ENCODE measurements around the gene MAS1L. TPM values are rescaled to one million over a fixed set of nuclear protein-coding genes. Genes with fewer than 3 reads are reported as not detected.
A peak's percentile ranks its signal among the peaks of the same experiment; 100 is the strongest.

Gene MAS1L
- total and polyA plus RNA-seq, 4 donors, result not detected

DNA sequence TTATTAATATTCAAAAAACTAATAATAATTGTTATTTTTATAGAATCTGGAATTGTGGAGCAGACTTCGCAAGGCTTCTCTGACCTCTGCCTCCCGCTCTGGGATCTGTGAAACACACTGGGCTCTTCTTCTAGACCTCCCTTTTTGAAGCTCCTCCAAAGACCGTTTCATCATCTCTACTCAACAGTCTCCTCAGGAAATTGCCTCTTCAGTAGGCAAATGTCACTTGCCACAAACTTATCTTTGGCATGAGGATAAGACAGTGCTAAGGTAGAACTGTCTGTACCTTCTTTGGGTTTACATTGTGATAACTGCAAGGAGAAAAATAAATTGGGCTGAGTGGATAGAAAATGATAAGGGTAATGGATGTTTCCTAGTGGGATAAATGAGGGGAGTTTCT lies 2.3 kb upstream of the MAS1L start:
- no peak overlapping the region for H3K4me3 ChIP-seq (ENCODE audit: low read depth in 1 of 3, low read length in 3 of 3)
- 85% methylated on average over 3 of the region's 3 CpGs for WGBS
- H3K36me3 ChIP-seq (ENCODE audit: control insufficient read depth in 4 of 4, insufficient read depth in 3 of 4, low read depth in 1 of 4, low read length in 3 of 4), result no peaks in the 10 kb centered on the region
- TF ChIP-seq SP1 (IDR thresholded peaks at IDR 0.05), result no peak
- TF ChIP-seq, protein P1, sequence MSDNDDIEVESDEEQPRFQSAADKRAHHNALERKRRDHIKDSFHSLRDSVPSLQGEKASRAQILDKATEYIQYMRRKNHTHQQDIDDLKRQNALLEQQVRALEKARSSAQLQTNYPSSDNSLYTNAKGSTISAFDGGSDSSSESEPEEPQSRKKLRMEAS (IDR thresholded peaks at IDR 0.05), result no peak
- TF ChIP-seq FOXA1 (IDR thresholded peaks at IDR 0.05), result no peak
- TF ChIP-seq RXRA (IDR thresholded peaks at IDR 0.05), result no peak
- TF ChIP-seq, protein P2, sequence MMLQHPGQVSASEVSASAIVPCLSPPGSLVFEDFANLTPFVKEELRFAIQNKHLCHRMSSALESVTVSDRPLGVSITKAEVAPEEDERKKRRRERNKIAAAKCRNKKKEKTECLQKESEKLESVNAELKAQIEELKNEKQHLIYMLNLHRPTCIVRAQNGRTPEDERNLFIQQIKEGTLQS (IDR thresholded peaks at IDR 0.05), result no peak
- TF ChIP-seq, protein P3, sequence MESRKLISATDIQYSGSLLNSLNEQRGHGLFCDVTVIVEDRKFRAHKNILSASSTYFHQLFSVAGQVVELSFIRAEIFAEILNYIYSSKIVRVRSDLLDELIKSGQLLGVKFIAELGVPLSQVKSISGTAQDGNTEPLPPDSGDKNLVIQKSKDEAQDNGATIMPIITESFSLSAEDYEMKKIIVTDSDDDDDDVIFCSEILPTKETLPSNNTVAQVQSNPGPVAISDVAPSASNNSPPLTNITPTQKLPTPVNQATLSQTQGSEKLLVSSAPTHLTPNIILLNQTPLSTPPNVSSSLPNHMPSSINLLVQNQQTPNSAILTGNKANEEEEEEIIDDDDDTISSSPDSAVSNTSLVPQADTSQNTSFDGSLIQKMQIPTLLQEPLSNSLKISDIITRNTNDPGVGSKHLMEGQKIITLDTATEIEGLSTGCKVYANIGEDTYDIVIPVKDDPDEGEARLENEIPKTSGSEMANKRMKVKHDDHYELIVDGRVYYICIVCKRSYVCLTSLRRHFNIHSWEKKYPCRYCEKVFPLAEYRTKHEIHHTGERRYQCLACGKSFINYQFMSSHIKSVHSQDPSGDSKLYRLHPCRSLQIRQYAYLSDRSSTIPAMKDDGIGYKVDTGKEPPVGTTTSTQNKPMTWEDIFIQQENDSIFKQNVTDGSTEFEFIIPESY (IDR thresholded peaks at IDR 0.05), result no peak
- no peak for TF ChIP-seq YY1 (IDR thresholded peaks at IDR 0.05)
- H3K27me3 ChIP-seq (ENCODE audit: control insufficient read depth in 4 of 4, insufficient read depth in 4 of 4, low read length in 3 of 4), result no peaks in the 10 kb centered on the region
- DNase-seq (ENCODE audit: low spot score), result peak; percentile 8
- H3K9me3 ChIP-seq (ENCODE audit: control insufficient read depth in 4 of 4, low read length in 3 of 4), result no peaks in the 10 kb centered on the region
- H3K4me1 ChIP-seq (ENCODE audit: control insufficient read depth in 4 of 4, insufficient read depth in 4 of 4, low read length in 3 of 4), result no peaks in the 10 kb centered on the region
- H3K27ac ChIP-seq (ENCODE audit: low read depth in 1 of 2, low read length in 2 of 2), result no peak overlapping the region
- no peak overlapping the region for H3K9ac ChIP-seq (ENCODE audit: low read depth in 1 of 2, low read length in 2 of 2)

DNA sequence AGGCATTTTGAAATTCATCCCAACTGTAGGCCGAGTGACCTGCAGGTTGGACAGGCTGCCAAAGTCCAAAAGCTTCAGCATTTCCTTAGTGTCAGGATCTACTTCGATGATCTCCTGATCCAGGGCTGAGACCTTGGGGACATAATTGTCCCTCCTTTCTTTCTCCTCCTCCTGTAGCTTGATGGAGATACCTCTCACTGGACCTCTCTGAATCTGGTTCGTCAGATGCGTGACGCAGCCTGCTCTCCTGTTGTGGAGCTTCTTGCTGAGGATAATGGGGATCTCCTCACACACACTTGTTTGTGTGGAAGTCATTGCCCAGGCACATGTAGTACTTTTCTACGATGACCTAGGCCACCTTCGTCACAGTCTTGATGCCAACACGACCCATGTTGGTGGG lies 1.5 kb upstream of the MAS1L start:
- no peak overlapping the region for H3K4me3 ChIP-seq (ENCODE audit: low read depth in 1 of 3, low read length in 3 of 3)
- DNase-seq (ENCODE audit: low spot score), result peak; percentile 19
- WGBS, result 83% methylated on average over 8 of the region's 8 CpGs
- no peak overlapping the region for H3K9ac ChIP-seq (ENCODE audit: low read depth in 1 of 2, low read length in 2 of 2)
- no peaks in the 10 kb centered on the region for H3K9me3 ChIP-seq (ENCODE audit: control insufficient read depth in 4 of 4, low read length in 3 of 4)
- no peaks in the 10 kb centered on the region for H3K4me1 ChIP-seq (ENCODE audit: control insufficient read depth in 4 of 4, insufficient read depth in 4 of 4, low read length in 3 of 4)
- no peaks in the 10 kb centered on the region for H3K36me3 ChIP-seq (ENCODE audit: control insufficient read depth in 4 of 4, insufficient read depth in 3 of 4, low read depth in 1 of 4, low read length in 3 of 4)
- H3K27ac ChIP-seq (ENCODE audit: low read depth in 1 of 2, low read length in 2 of 2), result no peak overlapping the region
- H3K27me3 ChIP-seq (ENCODE audit: control insufficient read depth in 4 of 4, insufficient read depth in 4 of 4, low read length in 3 of 4), result no peaks in the 10 kb centered on the region
- TF ChIP-seq, protein P2 (IDR thresholded peaks at IDR 0.05), result no peak
- peak; percentile 45 to 55 for TF ChIP-seq HNF4A (conservative IDR thresholded peaks at IDR 0.05)

DNA sequence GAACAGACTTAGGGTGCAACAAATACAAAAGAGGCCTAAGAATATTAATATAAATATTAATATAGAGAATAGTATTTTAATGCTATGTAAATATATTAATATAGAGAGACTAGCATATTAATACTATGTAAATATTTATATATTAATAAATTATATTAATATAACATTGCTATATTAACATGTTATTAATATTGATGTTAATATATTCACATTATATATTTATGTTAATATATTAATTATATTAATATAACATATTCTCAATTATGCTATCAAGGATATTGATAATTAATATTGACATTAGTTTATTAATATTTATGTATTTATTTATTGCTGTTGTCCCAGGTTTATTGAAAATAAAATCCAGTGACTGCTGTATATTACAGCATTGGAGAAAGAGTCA lies 1.1 kb upstream of the MAS1L start:
- Histone ChIP-seq H3K36me3 (ENCODE audit: control insufficient read depth in 4 of 4, insufficient read depth in 3 of 4, low read depth in 1 of 4, low read length in 3 of 4) (no peaks in the 10 kb centered on the region), H3K4me3 (ENCODE audit: low read depth in 1 of 3, low read length in 3 of 3) (no peak overlapping the region), H3K9me3 (ENCODE audit: control insufficient read depth in 4 of 4, low read length in 3 of 4) (no peaks in the 10 kb centered on the region)
- TF ChIP-seq, protein P4, sequence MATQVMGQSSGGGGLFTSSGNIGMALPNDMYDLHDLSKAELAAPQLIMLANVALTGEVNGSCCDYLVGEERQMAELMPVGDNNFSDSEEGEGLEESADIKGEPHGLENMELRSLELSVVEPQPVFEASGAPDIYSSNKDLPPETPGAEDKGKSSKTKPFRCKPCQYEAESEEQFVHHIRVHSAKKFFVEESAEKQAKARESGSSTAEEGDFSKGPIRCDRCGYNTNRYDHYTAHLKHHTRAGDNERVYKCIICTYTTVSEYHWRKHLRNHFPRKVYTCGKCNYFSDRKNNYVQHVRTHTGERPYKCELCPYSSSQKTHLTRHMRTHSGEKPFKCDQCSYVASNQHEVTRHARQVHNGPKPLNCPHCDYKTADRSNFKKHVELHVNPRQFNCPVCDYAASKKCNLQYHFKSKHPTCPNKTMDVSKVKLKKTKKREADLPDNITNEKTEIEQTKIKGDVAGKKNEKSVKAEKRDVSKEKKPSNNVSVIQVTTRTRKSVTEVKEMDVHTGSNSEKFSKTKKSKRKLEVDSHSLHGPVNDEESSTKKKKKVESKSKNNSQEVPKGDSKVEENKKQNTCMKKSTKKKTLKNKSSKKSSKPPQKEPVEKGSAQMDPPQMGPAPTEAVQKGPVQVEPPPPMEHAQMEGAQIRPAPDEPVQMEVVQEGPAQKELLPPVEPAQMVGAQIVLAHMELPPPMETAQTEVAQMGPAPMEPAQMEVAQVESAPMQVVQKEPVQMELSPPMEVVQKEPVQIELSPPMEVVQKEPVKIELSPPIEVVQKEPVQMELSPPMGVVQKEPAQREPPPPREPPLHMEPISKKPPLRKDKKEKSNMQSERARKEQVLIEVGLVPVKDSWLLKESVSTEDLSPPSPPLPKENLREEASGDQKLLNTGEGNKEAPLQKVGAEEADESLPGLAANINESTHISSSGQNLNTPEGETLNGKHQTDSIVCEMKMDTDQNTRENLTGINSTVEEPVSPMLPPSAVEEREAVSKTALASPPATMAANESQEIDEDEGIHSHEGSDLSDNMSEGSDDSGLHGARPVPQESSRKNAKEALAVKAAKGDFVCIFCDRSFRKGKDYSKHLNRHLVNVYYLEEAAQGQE (IDR thresholded peaks at IDR 0.05), result no peak
- TF ChIP-seq, protein P2 (IDR thresholded peaks at IDR 0.05), result no peak
- TF ChIP-seq FOXA1 (IDR thresholded peaks at IDR 0.05) (no peak), HNF4A (conservative IDR thresholded peaks at IDR 0.05) (no peak), RXRA (IDR thresholded peaks at IDR 0.05) (no peak), FOXA2 (IDR thresholded peaks at IDR 0.05) (no peak), GABPA (IDR thresholded peaks at IDR 0.05 in 1 of 2, conservative IDR thresholded peaks at IDR 0.05 in 1 of 2) (no peak), SP1 (IDR thresholded peaks at IDR 0.05) (no peak), TAF1 (conservative IDR thresholded peaks at IDR 0.05) (no peak), RAD21 (IDR thresholded peaks at IDR 0.05) (no peak), JUND (IDR thresholded peaks at IDR 0.05) (no peak), EGR1 (IDR thresholded peaks at IDR 0.05; ENCODE audit: low read depth in 2 of 2) (no peak)
- TF ChIP-seq, protein P1 (IDR thresholded peaks at IDR 0.05), result no peak
- TF ChIP-seq, protein P5, sequence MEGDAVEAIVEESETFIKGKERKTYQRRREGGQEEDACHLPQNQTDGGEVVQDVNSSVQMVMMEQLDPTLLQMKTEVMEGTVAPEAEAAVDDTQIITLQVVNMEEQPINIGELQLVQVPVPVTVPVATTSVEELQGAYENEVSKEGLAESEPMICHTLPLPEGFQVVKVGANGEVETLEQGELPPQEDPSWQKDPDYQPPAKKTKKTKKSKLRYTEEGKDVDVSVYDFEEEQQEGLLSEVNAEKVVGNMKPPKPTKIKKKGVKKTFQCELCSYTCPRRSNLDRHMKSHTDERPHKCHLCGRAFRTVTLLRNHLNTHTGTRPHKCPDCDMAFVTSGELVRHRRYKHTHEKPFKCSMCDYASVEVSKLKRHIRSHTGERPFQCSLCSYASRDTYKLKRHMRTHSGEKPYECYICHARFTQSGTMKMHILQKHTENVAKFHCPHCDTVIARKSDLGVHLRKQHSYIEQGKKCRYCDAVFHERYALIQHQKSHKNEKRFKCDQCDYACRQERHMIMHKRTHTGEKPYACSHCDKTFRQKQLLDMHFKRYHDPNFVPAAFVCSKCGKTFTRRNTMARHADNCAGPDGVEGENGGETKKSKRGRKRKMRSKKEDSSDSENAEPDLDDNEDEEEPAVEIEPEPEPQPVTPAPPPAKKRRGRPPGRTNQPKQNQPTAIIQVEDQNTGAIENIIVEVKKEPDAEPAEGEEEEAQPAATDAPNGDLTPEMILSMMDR (IDR thresholded peaks at IDR 0.05; ENCODE audit: low read depth, low read length, missing input control), result no peak
- TF ChIP-seq, protein P3 (IDR thresholded peaks at IDR 0.05), result no peak

More for the DNA sequence above, 1.1 kb upstream of the MAS1L start:
- H3K27me3 ChIP-seq (ENCODE audit: control insufficient read depth in 4 of 4, insufficient read depth in 4 of 4, low read length in 3 of 4), result no peaks in the 10 kb centered on the region
- DNase-seq (ENCODE audit: low spot score), result no peak
- H3K27ac ChIP-seq (ENCODE audit: low read depth in 1 of 2, low read length in 2 of 2), result no peak overlapping the region
- no peak overlapping the region for H3K9ac ChIP-seq (ENCODE audit: low read depth in 1 of 2, low read length in 2 of 2)
- H3K4me1 ChIP-seq (ENCODE audit: control insufficient read depth in 4 of 4, insufficient read depth in 4 of 4, low read length in 3 of 4), result peaks cover 0 to 3% (median 0%) of the 10 kb centered on the region in 4 donors

Measured in liver (tissue), 9 donors.